Measurements from ENCODE around the gene MRPS12.

- no peak for TF ChIP-seq ZNF10 (tag by site-specific recombination; IDR thresholded peaks at IDR 0.05)
- no peak for TF ChIP-seq ZNF548 (tag by site-specific recombination; IDR thresholded peaks at IDR 0.05)
- no peak for TF ChIP-seq ZBTB6 (tag by site-specific recombination; IDR thresholded peaks at IDR 0.05)
- TF ChIP-seq CTCF (tag by site-specific recombination; IDR thresholded peaks at IDR 0.05): no peak
Observed at GRCh38 chr19:38915329-38916321, 15.1 kb upstream of the MRPS12 start.

Measured in HEK293 (cell line).